A549 (cell line): ENCODE measurements around the gene VSX1. TPM values are rescaled to one million over a fixed set of nuclear protein-coding genes. Genes with fewer than 3 reads are reported as not detected.

Experiments
- ATAC-seq, 2 experiments: fragments of 200-7000 bp in 1 of 2; fragments of >200 bp in 1 of 2; cut with Nextera tagmentation in 1 of 2; cut with Tn5 transposase in 1 of 2; 3 replicates each; pipeline versions ENCODE4 v1.8.0 to v1.9.1; 2018 to 2020; ENCODE audit warnings: mild to moderate bottlenecking in 1 of 2, moderate library complexity in 1 of 2
- CTCF ChIA-PET: fragments of 300-600 bp; sonication (Branson Sonifier 250); formaldehyde crosslinking; extraction: SDS; loops from one replicate; lab custom pipeline; 2021; ENCODE audit warnings: antibody characterized with exemption, inconsistent platforms; lab: Yijun Ruan, JAX
- POLR2A ChIA-PET: fragments of 350-600 bp; formaldehyde crosslinking; extraction: SDS; loops from one replicate; lab custom pipeline; 2021; ENCODE audit warnings: antibody characterized with exemption, inconsistent platforms; lab: Yijun Ruan, JAX
- DNase-seq, 2 experiments: peaks; one replicate each; pipeline versions ENCODE4 v3.0.0 to v3.0.0-alpha.2; 2011 to 2016; ENCODE audit warnings: low read depth in 1 of 2, low spot score in 1 of 2
- FAIRE-seq: peaks from 2 replicates; lab custom pipeline; 2011; peaks lifted over from hg19 to GRCh38; lab: Jason Lieb, UNC
- H3K27ac ChIP-seq, 2 experiments: fragments of >200 bp; sonication (Bioruptor Twin); formaldehyde crosslinking; 3 replicates each; pipeline ENCODE4 v1.5.1; 2016 to 2017
- H3K4me1 ChIP-seq: fragments of >200 bp; sonication (Bioruptor Twin); formaldehyde crosslinking; 3 replicates; pipeline ENCODE4 v1.6.1; 2016
- H3K4me2 ChIP-seq: fragments of >200 bp; sonication (Bioruptor Twin); formaldehyde crosslinking; 3 replicates; pipeline ENCODE4 v1.6.1; 2016
- H3K4me3 ChIP-seq: fragments of >200 bp; sonication (Bioruptor Twin); formaldehyde crosslinking; 3 replicates; pipeline ENCODE4 v1.5.1; 2016
- H3K9me3 ChIP-seq: fragments of >200 bp; sonication (Bioruptor Twin); formaldehyde crosslinking; 3 replicates; pipeline ENCODE4 v1.6.1; 2016
- BCL3 ChIP-seq: fragments of >200 bp; sonication (Bioruptor Twin); formaldehyde crosslinking; IDR thresholded peaks from 3 replicates; pipeline ENCODE4 v1.6.1; 2016
- CBX2 ChIP-seq: fragments of 200-600 bp; sonication (generic); IDR thresholded peaks from 2 replicates; pipeline ENCODE4 v1.6.1; 2016; ENCODE audit warnings: low read depth, mild to moderate bottlenecking, borderline replicate concordance
- CEBPB ChIP-seq, 2 experiments: fragments of >200 bp in 1 of 2; sonication (Bioruptor Twin) in 1 of 2; formaldehyde crosslinking in 1 of 2; IDR thresholded peaks; 2 replicates each; pipeline ENCODE4 v1.6.1; 2012 to 2016
- ESRRA ChIP-seq: fragments of 150-350 bp; IDR thresholded peaks from 2 replicates; pipeline ENCODE4 v1.6.1; 2014; ENCODE audit warnings: mild to moderate bottlenecking, low read length, borderline replicate concordance
- FOXS1 ChIP-seq: fragments of 250-450 bp; sonication (Bioruptor Pico); IDR thresholded peaks from 2 replicates; pipeline ENCODE4 v1.5.0; 2020; ENCODE audit warnings: mild to moderate bottlenecking, moderate library complexity
- HOXA7 ChIP-seq: fragments of 250-450 bp; sonication (Bioruptor Pico); IDR thresholded peaks from 2 replicates; pipeline ENCODE4 v1.5.0; 2020; ENCODE audit warnings: mild to moderate bottlenecking, moderate library complexity
- HOXB5 ChIP-seq: fragments of 250-450 bp; sonication (Bioruptor Pico); IDR thresholded peaks from 2 replicates; pipeline ENCODE4 v1.5.0; 2020; ENCODE audit warnings: mild to moderate bottlenecking, moderate library complexity
- KDM1A ChIP-seq: fragments of 200-600 bp; sonication (generic); IDR thresholded peaks from 2 replicates; pipeline ENCODE4 v1.6.1; 2016; ENCODE audit warnings: low read depth, mild to moderate bottlenecking
- MAFK ChIP-seq: fragments of 450-650 bp; IDR thresholded peaks from 2 replicates; pipeline ENCODE4 v1.6.1; 2014; ENCODE audit not compliant: partially characterized antibody
- MYC ChIP-seq: IDR thresholded peaks from 2 replicates; pipeline ENCODE4 v1.6.1; 2012; ENCODE audit warnings: mild to moderate bottlenecking, inconsistent platforms, low read length, improper control_type of control experiment, borderline replicate concordance
- NPAS2 ChIP-seq: fragments of 250-450 bp; sonication (Bioruptor Pico); IDR thresholded peaks from 2 replicates; pipeline ENCODE4 v1.8.0; 2022; ENCODE audit warnings: mild to moderate bottlenecking, moderate library complexity, borderline replicate concordance
- POLR2AphosphoS2 ChIP-seq: conservative IDR thresholded peaks from 2 replicates; pipeline ENCODE4 v1.6.1; 2012; ENCODE audit warnings: low read length, improper control_type of control experiment, inconsistent platforms
- RAD21 ChIP-seq, 2 experiments: fragments of >200 bp in 1 of 2; sonication (Bioruptor Twin) in 1 of 2; formaldehyde crosslinking in 1 of 2; IDR thresholded peaks in 1 of 2; conservative IDR thresholded peaks in 1 of 2; 2 replicates in 1 of 2; 3 replicates in 1 of 2; pipeline ENCODE4 v1.6.1; 2012 to 2018; ENCODE audit warnings: inconsistent platforms in 1 of 2
- RARB ChIP-seq: fragments of 250-450 bp; sonication (Bioruptor Pico); IDR thresholded peaks from 2 replicates; pipeline ENCODE4 v1.8.0; 2021; ENCODE audit warnings: mild to moderate bottlenecking, moderate library complexity
- RFX5 ChIP-seq: fragments of 450-650 bp; IDR thresholded peaks from 2 replicates; pipeline ENCODE4 v1.7.1; 2014; ENCODE audit warnings: antibody characterized with exemption, mild to moderate bottlenecking, moderate library complexity
- RNF2 ChIP-seq: fragments of 200-600 bp; sonication (generic); IDR thresholded peaks from 2 replicates; pipeline ENCODE4 v1.6.1; 2016; ENCODE audit warnings: low read depth, mild to moderate bottlenecking, antibody characterized with exemption, moderate library complexity, borderline replicate concordance
- TP53 ChIP-seq: fragments of 250-450 bp; sonication (Bioruptor Pico); IDR thresholded peaks from 2 replicates; pipeline ENCODE4 v1.5.0; 2021; ENCODE audit warnings: mild to moderate bottlenecking, moderate library complexity
- ZC3H11A ChIP-seq: fragments of 450-650 bp; IDR thresholded peaks from 2 replicates; pipeline ENCODE4 v1.6.1; 2014; ENCODE audit warnings: antibody characterized with exemption, mild to moderate bottlenecking
- ZNF302 ChIP-seq: fragments of 250-450 bp; sonication (Bioruptor Pico); IDR thresholded peaks from 2 replicates; pipeline ENCODE4 v1.9.0; 2021; ENCODE audit warnings: inconsistent platforms, mild to moderate bottlenecking, moderate library complexity
- ZSCAN20 ChIP-seq: fragments of 250-450 bp; sonication (Bioruptor Pico); IDR thresholded peaks from 2 replicates; pipeline ENCODE4 v1.8.0; 2022; ENCODE audit warnings: mild to moderate bottlenecking, moderate library complexity
- WGBS: methylation state at CpG from one replicate; pipeline ENCODE4 v1.1.6; 2017; ENCODE audit errors: missing lambda C conversion rate; 5-methylcytosine and 5-hydroxymethylcytosine counted together
- polyA plus RNA-seq, 4 experiments: library from polyadenylated mRNA; depleted of rRNA in 3 of 4; stranded (reverse); fragments of >200 nt; fragmentation: RNase III in 1 of 4; extraction: RNeasy Plus Mini Kit Qiagen cat#74134 plus additional on column Dnase treatment in 1 of 4; gene quantifications; 2 replicates in 3 of 4; 3 replicates in 1 of 4; pipeline ENCODE4 v1.2.3, GENCODE V29; 2011 to 2017
- TF ChIP-seq, protein P1 (sequence below): fragments of 450-650 bp; IDR thresholded peaks from 2 replicates; pipeline ENCODE4 v1.6.1; 2014; ENCODE audit warnings: antibody characterized with exemption
- TF ChIP-seq, protein P2 (sequence below): IDR thresholded peaks from 2 replicates; pipeline ENCODE4 v1.6.1; 2012
- TF ChIP-seq, protein P3 (sequence below): fragments of 250-450 bp; sonication (Bioruptor Pico); IDR thresholded peaks from 2 replicates; pipeline ENCODE4 v1.5.0; 2021; ENCODE audit warnings: mild to moderate bottlenecking, moderate library complexity, borderline replicate concordance
- TF ChIP-seq, protein P4 (sequence below): IDR thresholded peaks from 2 replicates; pipeline ENCODE4 v1.6.1; 2012

Gene VSX1
- polyA plus RNA-seq, 2 of the 4 experiments (the other 2 are of a cell fraction): 0.77 to 2.9 TPM

- ChIA-PET POLR2A (no interaction called here), CTCF (interaction anchor here (1.6 to 2.3 kb wide), 2 partner anchors 10 to 16 kb away, joined by 3 to 9 read pairs; no protein-coding TSS in a partner anchor)
- Histone ChIP-seq H3K9me3 (no peaks in the 10 kb centered on the region), H3K27ac (no peak overlapping the region), H3K4me2 (no peak overlapping the region), H3K4me1 (no peaks in the 10 kb centered on the region), H3K4me3 (no peak overlapping the region)
- DNase-seq: no peak
- FAIRE-seq: no peak
- no peak for ATAC-seq
- TF ChIP-seq BCL3 (no peak), RFX5 (no peak), MYC (no peak), NPAS2 (CRISPR knock-in tag) (no peak), FOXS1 (CRISPR knock-in tag) (no peak), ZNF302 (CRISPR knock-in tag) (no peak), CBX2 (no peak)
- TF ChIP-seq, protein P1, sequence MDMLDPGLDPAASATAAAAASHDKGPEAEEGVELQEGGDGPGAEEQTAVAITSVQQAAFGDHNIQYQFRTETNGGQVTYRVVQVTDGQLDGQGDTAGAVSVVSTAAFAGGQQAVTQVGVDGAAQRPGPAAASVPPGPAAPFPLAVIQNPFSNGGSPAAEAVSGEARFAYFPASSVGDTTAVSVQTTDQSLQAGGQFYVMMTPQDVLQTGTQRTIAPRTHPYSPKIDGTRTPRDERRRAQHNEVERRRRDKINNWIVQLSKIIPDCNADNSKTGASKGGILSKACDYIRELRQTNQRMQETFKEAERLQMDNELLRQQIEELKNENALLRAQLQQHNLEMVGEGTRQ: no peak
- WGBS: 81% methylated on average over 3 of the region's 3 CpGs
Observed at GRCh38 chr20:25100914-25101313, 19.0 kb upstream of the VSX1 start.

- ATAC-seq (no peak), FAIRE-seq (peak; percentile 32), DNase-seq (no peak)
- 63% methylated on average over 4 of the region's 4 CpGs for WGBS
- ChIA-PET CTCF (interaction anchor here (1.2 to 2.3 kb wide), 2 partner anchors 9 to 611 kb away, joined by 3 to 9 read pairs; no protein-coding TSS in a partner anchor), POLR2A (no interaction called here)
- Histone ChIP-seq H3K4me3 (no peak overlapping the region), H3K4me2 (no peak overlapping the region), H3K9me3 (no peaks in the 10 kb centered on the region), H3K27ac (no peak overlapping the region), H3K4me1 (no peaks in the 10 kb centered on the region)
- TF ChIP-seq RNF2 (no peak), CEBPB (IDR thresholded peaks at IDR 0.05) (no peak), MAFK (no peak), ZC3H11A (no peak), RAD21 (conservative IDR thresholded peaks at IDR 0.05 in 1 of 2, IDR thresholded peaks at IDR 0.05 in 1 of 2) (no peak), POLR2AphosphoS2 (no peak), NPAS2 (CRISPR knock-in tag) (no peak), RARB (CRISPR knock-in tag) (no peak), ZNF302 (CRISPR knock-in tag) (no peak), ESRRA (no peak), KDM1A (no peak), ZSCAN20 (CRISPR knock-in tag) (no peak), HOXB5 (CRISPR knock-in tag) (no peak), HOXA7 (CRISPR knock-in tag) (no peak), TP53 (no peak), CBX2 (no peak)
- TF ChIP-seq, protein P2, sequence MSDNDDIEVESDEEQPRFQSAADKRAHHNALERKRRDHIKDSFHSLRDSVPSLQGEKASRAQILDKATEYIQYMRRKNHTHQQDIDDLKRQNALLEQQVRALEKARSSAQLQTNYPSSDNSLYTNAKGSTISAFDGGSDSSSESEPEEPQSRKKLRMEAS: no peak
- TF ChIP-seq, protein P3, sequence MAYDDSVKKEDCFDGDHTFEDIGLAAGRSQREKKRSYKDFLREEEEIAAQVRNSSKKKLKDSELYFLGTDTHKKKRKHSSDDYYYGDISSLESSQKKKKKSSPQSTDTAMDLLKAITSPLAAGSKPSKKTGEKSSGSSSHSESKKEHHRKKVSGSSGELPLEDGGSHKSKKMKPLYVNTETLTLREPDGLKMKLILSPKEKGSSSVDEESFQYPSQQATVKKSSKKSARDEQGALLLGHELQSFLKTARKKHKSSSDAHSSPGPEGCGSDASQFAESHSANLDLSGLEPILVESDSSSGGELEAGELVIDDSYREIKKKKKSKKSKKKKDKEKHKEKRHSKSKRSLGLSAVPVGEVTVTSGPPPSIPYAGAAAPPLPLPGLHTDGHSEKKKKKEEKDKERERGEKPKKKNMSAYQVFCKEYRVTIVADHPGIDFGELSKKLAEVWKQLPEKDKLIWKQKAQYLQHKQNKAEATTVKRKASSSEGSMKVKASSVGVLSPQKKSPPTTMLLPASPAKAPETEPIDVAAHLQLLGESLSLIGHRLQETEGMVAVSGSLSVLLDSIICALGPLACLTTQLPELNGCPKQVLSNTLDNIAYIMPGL: no peak
- TF ChIP-seq, protein P4, sequence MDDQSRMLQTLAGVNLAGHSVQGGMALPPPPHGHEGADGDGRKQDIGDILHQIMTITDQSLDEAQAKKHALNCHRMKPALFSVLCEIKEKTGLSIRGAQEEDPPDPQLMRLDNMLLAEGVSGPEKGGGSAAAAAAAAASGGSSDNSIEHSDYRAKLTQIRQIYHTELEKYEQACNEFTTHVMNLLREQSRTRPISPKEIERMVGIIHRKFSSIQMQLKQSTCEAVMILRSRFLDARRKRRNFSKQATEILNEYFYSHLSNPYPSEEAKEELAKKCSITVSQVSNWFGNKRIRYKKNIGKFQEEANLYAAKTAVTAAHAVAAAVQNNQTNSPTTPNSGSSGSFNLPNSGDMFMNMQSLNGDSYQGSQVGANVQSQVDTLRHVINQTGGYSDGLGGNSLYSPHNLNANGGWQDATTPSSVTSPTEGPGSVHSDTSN: no peak
Observed at GRCh38 chr20:25099601-25100140, 17.7 kb upstream of the VSX1 start.
